Measurements from ENCODE around the gene TELO2. TPM values are rescaled to one million over a fixed set of nuclear protein-coding genes. Genes with fewer than 3 reads are reported as not detected.

TELO2 gene
- polyA plus RNA-seq, 2 of the 4 experiments (the other 2 are of a cell fraction), result 10.6 to 34.8 TPM

DNA sequence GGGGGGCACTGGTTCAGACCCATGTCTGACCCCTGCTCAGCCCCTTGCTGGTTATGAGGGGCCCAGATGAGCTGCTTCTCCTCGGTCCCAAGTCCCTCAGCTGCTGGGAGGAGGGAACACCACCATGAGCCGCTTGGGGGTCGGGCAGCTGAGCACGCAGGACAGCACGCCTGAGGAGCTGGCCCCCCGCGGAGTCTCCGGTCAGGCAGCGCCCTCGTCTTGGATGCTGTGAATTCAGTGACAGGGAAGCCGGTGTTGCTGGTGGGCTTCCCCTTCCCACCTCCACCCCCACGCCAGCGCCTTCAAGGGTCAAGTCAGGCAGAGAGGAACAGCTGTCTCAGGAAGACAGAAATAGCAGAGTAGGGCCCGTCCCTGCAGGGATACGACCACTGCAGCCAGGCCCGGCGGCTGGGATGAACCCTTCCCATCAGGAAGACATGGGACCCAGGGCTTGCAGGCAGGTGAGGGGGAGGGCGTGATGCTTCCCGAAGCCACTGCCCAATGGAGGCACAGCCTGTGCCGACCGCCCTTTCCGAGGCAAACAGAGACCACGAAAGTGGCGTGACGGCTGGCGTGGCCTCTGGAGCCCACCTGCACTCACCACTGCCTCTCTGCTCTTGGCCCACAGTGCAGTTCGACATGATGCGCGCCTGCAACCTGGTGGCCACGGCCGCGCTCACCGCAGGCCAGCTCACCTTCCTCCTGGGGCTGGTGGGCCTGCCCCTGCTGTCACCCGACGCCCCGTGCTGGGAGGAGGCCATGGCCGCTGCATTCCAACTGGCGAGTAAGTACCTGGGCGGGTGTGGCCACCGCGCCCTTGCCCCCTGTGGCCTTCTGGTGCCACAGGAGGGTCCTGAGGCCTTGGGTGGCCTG, 48.4 kb downstream of the TELO2 start:
- TF ChIP-seq SMC3 (IDR thresholded peaks at IDR 0.05) (no peak), RFX5 (IDR thresholded peaks at IDR 0.05) (no peak), TFCP2L1 (CRISPR knock-in tag; IDR thresholded peaks at IDR 0.05) (no peak), RNF2 (IDR thresholded peaks at IDR 0.05; ENCODE audit: borderline replicate concordance, low read depth) (no peak), POLR2A (IDR thresholded peaks at IDR 0.05; ENCODE audit: low read length) (no peak), MAFK (IDR thresholded peaks at IDR 0.05; ENCODE audit: partially characterized antibody) (no peak), TP53 (CRISPR knock-in tag; IDR thresholded peaks at IDR 0.05) (no peak), FOSL2 (IDR thresholded peaks at IDR 0.05) (no peak), FOSL2 (CRISPR knock-in tag; IDR thresholded peaks at IDR 0.05) (no peak), RARB (CRISPR knock-in tag; IDR thresholded peaks at IDR 0.05) (no peak), ZSCAN20 (CRISPR knock-in tag; IDR thresholded peaks at IDR 0.05) (no peak), KDM1A (IDR thresholded peaks at IDR 0.05; ENCODE audit: low read depth) (no peak), GATA3 (IDR thresholded peaks at IDR 0.05; ENCODE audit: borderline replicate concordance) (no peak), JUN (IDR thresholded peaks at IDR 0.05) (no peak), CHD2 (IDR thresholded peaks at IDR 0.05; ENCODE audit: low read length, partially characterized antibody) (no peak), ZNF302 (CRISPR knock-in tag; IDR thresholded peaks at IDR 0.05) (no peak)
- TF ChIP-seq, protein P1, sequence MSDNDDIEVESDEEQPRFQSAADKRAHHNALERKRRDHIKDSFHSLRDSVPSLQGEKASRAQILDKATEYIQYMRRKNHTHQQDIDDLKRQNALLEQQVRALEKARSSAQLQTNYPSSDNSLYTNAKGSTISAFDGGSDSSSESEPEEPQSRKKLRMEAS (IDR thresholded peaks at IDR 0.05), result no peak
- TF ChIP-seq, protein P2, sequence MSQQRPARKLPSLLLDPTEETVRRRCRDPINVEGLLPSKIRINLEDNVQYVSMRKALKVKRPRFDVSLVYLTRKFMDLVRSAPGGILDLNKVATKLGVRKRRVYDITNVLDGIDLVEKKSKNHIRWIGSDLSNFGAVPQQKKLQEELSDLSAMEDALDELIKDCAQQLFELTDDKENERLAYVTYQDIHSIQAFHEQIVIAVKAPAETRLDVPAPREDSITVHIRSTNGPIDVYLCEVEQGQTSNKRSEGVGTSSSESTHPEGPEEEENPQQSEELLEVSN (IDR thresholded peaks at IDR 0.05; ENCODE audit: borderline replicate concordance, low read depth), result no peak
- TF ChIP-seq, protein P3, sequence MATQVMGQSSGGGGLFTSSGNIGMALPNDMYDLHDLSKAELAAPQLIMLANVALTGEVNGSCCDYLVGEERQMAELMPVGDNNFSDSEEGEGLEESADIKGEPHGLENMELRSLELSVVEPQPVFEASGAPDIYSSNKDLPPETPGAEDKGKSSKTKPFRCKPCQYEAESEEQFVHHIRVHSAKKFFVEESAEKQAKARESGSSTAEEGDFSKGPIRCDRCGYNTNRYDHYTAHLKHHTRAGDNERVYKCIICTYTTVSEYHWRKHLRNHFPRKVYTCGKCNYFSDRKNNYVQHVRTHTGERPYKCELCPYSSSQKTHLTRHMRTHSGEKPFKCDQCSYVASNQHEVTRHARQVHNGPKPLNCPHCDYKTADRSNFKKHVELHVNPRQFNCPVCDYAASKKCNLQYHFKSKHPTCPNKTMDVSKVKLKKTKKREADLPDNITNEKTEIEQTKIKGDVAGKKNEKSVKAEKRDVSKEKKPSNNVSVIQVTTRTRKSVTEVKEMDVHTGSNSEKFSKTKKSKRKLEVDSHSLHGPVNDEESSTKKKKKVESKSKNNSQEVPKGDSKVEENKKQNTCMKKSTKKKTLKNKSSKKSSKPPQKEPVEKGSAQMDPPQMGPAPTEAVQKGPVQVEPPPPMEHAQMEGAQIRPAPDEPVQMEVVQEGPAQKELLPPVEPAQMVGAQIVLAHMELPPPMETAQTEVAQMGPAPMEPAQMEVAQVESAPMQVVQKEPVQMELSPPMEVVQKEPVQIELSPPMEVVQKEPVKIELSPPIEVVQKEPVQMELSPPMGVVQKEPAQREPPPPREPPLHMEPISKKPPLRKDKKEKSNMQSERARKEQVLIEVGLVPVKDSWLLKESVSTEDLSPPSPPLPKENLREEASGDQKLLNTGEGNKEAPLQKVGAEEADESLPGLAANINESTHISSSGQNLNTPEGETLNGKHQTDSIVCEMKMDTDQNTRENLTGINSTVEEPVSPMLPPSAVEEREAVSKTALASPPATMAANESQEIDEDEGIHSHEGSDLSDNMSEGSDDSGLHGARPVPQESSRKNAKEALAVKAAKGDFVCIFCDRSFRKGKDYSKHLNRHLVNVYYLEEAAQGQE (IDR thresholded peaks at IDR 0.05), result no peak
- CTCF ChIA-PET, result interaction anchor here (1.2 kb wide), 1 partner anchor 9 kb away, joined by 3 read pairs; no protein-coding TSS in a partner anchor
- ATAC-seq (no peak), DNase-seq (ENCODE audit: low read depth in 1 of 2, low spot score in 1 of 2) (no peak), FAIRE-seq (no peak)
- H3K4me1 ChIP-seq, result peaks cover 3% of the 10 kb centered on the region; the same call in 1 of the 3 replicates
- no peak overlapping the region for H3K4me3 ChIP-seq
- no peak overlapping the region for H3K4me2 ChIP-seq
- no peaks in the 10 kb centered on the region for H3K9me3 ChIP-seq
- POLR2A ChIA-PET, result no interaction called here
- 91% methylated on average over 25 of the region's 41 CpGs for WGBS (ENCODE audit: missing lambda C conversion rate)
- no peak overlapping the region for H3K27ac ChIP-seq

DNA sequence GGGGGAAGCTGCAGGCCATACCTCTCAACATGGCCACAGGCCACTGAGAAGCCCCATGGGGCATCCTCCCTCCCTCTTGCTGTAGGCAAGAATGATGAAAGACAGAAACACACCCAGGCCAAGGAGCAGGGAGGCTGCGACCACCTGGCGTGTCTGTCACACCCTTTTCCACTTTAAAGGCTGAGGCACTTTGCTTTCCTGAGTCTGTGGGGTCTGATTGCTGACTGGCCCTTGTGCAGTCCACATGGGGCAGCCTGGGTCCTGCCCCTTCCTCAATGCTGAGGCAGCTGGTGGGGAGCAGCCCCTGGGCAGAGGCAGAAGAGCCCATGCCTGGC, 49.0 kb downstream of the TELO2 start:
- DNase-seq (ENCODE audit: low read depth in 1 of 2, low spot score in 1 of 2) (no peak), FAIRE-seq (no peak), ATAC-seq (no peak)
- Histone ChIP-seq H3K27ac (no peak overlapping the region), H3K4me3 (no peak overlapping the region), H3K4me2 (no peak overlapping the region), H3K9me3 (no peaks in the 10 kb centered on the region), H3K4me1 (peaks cover 3% of the 10 kb centered on the region; the same call in 1 of the 3 replicates)
- TF ChIP-seq SMC3 (IDR thresholded peaks at IDR 0.05) (no peak), ZNF302 (CRISPR knock-in tag; IDR thresholded peaks at IDR 0.05) (no peak)
- TF ChIP-seq, protein P4, sequence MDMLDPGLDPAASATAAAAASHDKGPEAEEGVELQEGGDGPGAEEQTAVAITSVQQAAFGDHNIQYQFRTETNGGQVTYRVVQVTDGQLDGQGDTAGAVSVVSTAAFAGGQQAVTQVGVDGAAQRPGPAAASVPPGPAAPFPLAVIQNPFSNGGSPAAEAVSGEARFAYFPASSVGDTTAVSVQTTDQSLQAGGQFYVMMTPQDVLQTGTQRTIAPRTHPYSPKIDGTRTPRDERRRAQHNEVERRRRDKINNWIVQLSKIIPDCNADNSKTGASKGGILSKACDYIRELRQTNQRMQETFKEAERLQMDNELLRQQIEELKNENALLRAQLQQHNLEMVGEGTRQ (IDR thresholded peaks at IDR 0.05), result no peak
- 67% methylated on average over 2 of the region's 2 CpGs for WGBS (ENCODE audit: missing lambda C conversion rate)
- CTCF ChIA-PET, result no interaction called here
- POLR2A ChIA-PET, result no interaction called here

Data from A549 (cell line).